ENCODE data around the gene SMPD2.

SMPD2 gene

GRCh38 chr6:109411034-109411433 lies 29.5 kb upstream of the SMPD2 start:
- Histone ChIP-seq H3K4me3 (no peak overlapping the region), H3K27ac (no peak overlapping the region)
- no peak for TF ChIP-seq CTCF (IDR thresholded peaks at IDR 0.05)
- DNase-seq (ENCODE audit: low spot score) = no peak

GRCh38 chr6:109417646-109418045 lies 22.9 kb upstream of the SMPD2 start:
- no peak overlapping the region for H3K4me3 ChIP-seq
- DNase-seq (ENCODE audit: low spot score) = no peak
- H3K27ac ChIP-seq = no peak overlapping the region
- TF ChIP-seq CTCF (IDR thresholded peaks at IDR 0.05) = no peak

- no peak for TF ChIP-seq CTCF (IDR thresholded peaks at IDR 0.05)
- Histone ChIP-seq H3K27ac (no peak overlapping the region), H3K4me3 (no peak overlapping the region)
- no peak for DNase-seq (ENCODE audit: low spot score)
These were observed 19.8 kb upstream of the SMPD2 start for GRCh38 chr6:109420751-109421150.

- H3K27ac ChIP-seq = no peak overlapping the region
- DNase-seq (ENCODE audit: low spot score) = no peak
- TF ChIP-seq CTCF (IDR thresholded peaks at IDR 0.05) = no peak
- H3K4me3 ChIP-seq = no peak overlapping the region
These were observed 19.3 kb upstream of the SMPD2 start for GRCh38 chr6:109421184-109421583.

- TF ChIP-seq CTCF (IDR thresholded peaks at IDR 0.05) = no peak
- no peak overlapping the region for H3K4me3 ChIP-seq
- DNase-seq (ENCODE audit: low spot score) = no peak
- H3K27ac ChIP-seq = no peak overlapping the region
These were observed 15.6 kb upstream of the SMPD2 start for GRCh38 chr6:109424946-109425345.

DNA sequence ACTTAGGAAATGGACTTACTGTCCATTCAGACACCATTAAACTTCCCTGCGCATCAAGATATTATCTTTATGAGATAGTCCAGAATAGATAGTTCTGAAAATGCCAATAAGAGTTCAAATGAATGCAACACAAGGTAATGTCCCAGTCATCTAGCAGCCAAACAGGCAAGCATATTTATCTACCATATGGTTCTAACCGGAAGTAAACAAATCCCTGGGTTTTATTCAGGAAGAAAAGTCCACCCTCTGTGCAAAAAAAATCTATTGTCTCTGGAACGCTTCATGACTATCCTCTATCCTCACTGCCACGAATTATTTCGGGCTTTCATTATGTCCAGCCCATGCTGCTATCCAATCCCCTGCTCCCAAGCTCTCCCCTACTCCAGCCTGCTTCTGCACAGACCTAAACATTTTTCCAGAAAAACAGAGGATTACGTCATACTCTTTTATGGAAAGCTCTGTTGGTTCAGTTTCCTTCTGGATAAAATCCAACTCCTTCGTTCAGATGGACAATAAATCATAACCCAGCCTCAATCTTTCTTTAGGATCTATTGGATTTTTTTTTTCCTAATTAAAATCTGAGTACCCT lies 11.5 kb upstream of the SMPD2 start:
- peak overlapping the region; percentile 13 for H3K4me3 ChIP-seq
- no peak for DNase-seq (ENCODE audit: low spot score)
- no peak overlapping the region for H3K27ac ChIP-seq
- no peak for TF ChIP-seq CTCF (IDR thresholded peaks at IDR 0.05)

DNA sequence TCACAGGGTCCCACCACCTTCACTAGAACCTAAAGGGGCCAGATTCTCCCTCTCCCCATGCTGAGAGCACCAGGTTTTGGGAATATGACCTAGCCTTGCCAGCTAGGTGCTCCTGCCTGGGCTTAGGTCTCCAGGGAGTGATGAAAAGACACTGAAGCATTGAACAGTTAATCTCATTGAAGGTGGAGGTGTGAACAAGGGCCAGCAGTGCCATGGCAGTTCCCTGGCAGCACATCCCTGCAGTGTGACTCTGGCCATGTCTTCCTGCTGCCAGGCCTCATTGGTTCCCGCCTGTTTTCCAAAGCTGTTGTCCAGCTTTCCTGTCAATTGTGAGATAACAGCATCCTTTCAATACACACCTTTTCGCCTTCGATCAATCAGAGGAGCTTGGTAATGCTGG lies 11.0 kb upstream of the SMPD2 start:
- Histone ChIP-seq H3K4me3 (no peak overlapping the region), H3K27ac (no peak overlapping the region)
- no peak for DNase-seq (ENCODE audit: low spot score)
- TF ChIP-seq CTCF (IDR thresholded peaks at IDR 0.05) = no peak
